ENCODE data around the gene TRIM40. TPM values are rescaled to one million over a fixed set of nuclear protein-coding genes. Genes with fewer than 3 reads are reported as not detected.

TRIM40 gene
- polyA plus RNA-seq (2013, experiment 1 of 2), result not detected
- polyA plus RNA-seq (2013, experiment 2 of 2), result not detected

GRCh38 chr6:30135757-30136156 is at the start of gene TRIM40:
Gene TRIM40, plus strand, starts transcription at chr6:30136140. Its CDS starts 897 bp downstream, at chr6:30137037.
- Histone ChIP-seq H3K9me3 (ENCODE audit: insufficient read depth, low read depth, low read length) (no peaks in the 10 kb centered on the region), H3K9ac (ENCODE audit: low read depth, low read length) (no peak within 1 kb of the TSS), H3K4me3 (ENCODE audit: low read length) (no peak within 1 kb of the TSS), H3K27ac (ENCODE audit: low read depth, low read length) (no peak within 1 kb of the TSS), H3K4me1 (ENCODE audit: insufficient read depth, low read length) (no peaks in the 10 kb centered on the region), H3K36me3 (ENCODE audit: insufficient read depth, low read length) (no peaks in the 10 kb centered on the region), H3K27me3 (ENCODE audit: insufficient read depth, low read length) (peaks cover 37% of the 10 kb centered on the region)
- 79% methylated on average over 4 of the region's 4 CpGs for WGBS

- no peak overlapping the region for H3K9ac ChIP-seq (ENCODE audit: low read depth, low read length)
- WGBS, result 87% methylated on average over 5 of the region's 5 CpGs
- H3K9me3 ChIP-seq (ENCODE audit: insufficient read depth, low read depth, low read length), result no peaks in the 10 kb centered on the region; the same call in 1 of the 2 replicates
- H3K27ac ChIP-seq (ENCODE audit: low read depth, low read length), result no peak overlapping the region
- no peaks in the 10 kb centered on the region for H3K4me1 ChIP-seq (ENCODE audit: insufficient read depth, low read length)
- H3K27me3 ChIP-seq (ENCODE audit: insufficient read depth, low read length), result peaks cover 31% of the 10 kb centered on the region
- H3K4me3 ChIP-seq (ENCODE audit: low read length), result no peak overlapping the region
- no peaks in the 10 kb centered on the region for H3K36me3 ChIP-seq (ENCODE audit: insufficient read depth, low read length)
Measured at GRCh38 chr6:30087876-30088275, 48.1 kb upstream of the TRIM40 start.

GRCh38 chr6:30091577-30092381 is 44.2 kb upstream of the TRIM40 start:
- H3K27me3 ChIP-seq (ENCODE audit: insufficient read depth, low read length), result peaks cover 58% of the 10 kb centered on the region
- no peaks in the 10 kb centered on the region for H3K36me3 ChIP-seq (ENCODE audit: insufficient read depth, low read length)
- no peak overlapping the region for H3K4me3 ChIP-seq (ENCODE audit: low read length)
- 78% methylated on average over 11 of the region's 11 CpGs for WGBS
- no peaks in the 10 kb centered on the region; the same call in 1 of the 2 replicates for H3K9me3 ChIP-seq (ENCODE audit: insufficient read depth, low read depth, low read length)
- H3K9ac ChIP-seq (ENCODE audit: low read depth, low read length), result no peak overlapping the region
- no peak overlapping the region for H3K27ac ChIP-seq (ENCODE audit: low read depth, low read length)
- H3K4me1 ChIP-seq (ENCODE audit: insufficient read depth, low read length), result no peaks in the 10 kb centered on the region

GRCh38 chr6:30092852-30093543 is 42.9 kb upstream of the TRIM40 start:
- Histone ChIP-seq H3K9ac (ENCODE audit: low read depth, low read length) (no peak overlapping the region), H3K27ac (ENCODE audit: low read depth, low read length) (no peak overlapping the region), H3K27me3 (ENCODE audit: insufficient read depth, low read length) (peaks cover 70% of the 10 kb centered on the region), H3K4me3 (ENCODE audit: low read length) (no peak overlapping the region), H3K36me3 (ENCODE audit: insufficient read depth, low read length) (no peaks in the 10 kb centered on the region), H3K9me3 (ENCODE audit: insufficient read depth, low read depth, low read length) (no peaks in the 10 kb centered on the region), H3K4me1 (ENCODE audit: insufficient read depth, low read length) (no peaks in the 10 kb centered on the region)
- 80% methylated on average over 5 of the region's 6 CpGs for WGBS

- H3K27ac ChIP-seq (ENCODE audit: low read depth, low read length), result no peak overlapping the region
- H3K4me1 ChIP-seq (ENCODE audit: insufficient read depth, low read length), result no peaks in the 10 kb centered on the region
- no peaks in the 10 kb centered on the region for H3K36me3 ChIP-seq (ENCODE audit: insufficient read depth, low read length)
- WGBS, result 94% methylated on average over 3 of the region's 5 CpGs
- no peak overlapping the region for H3K9ac ChIP-seq (ENCODE audit: low read depth, low read length)
- peaks cover 75% of the 10 kb centered on the region for H3K27me3 ChIP-seq (ENCODE audit: insufficient read depth, low read length)
- no peaks in the 10 kb centered on the region for H3K9me3 ChIP-seq (ENCODE audit: insufficient read depth, low read depth, low read length)
- H3K4me3 ChIP-seq (ENCODE audit: low read length), result no peak overlapping the region
Measured at GRCh38 chr6:30093951-30094661, 41.8 kb upstream of the TRIM40 start.

GRCh38 chr6:30096829-30097228 is 39.1 kb upstream of the TRIM40 start:
- no peak overlapping the region for H3K27ac ChIP-seq (ENCODE audit: low read depth, low read length)
- H3K4me1 ChIP-seq (ENCODE audit: insufficient read depth, low read length), result peaks cover 16% of the 10 kb centered on the region

GRCh38 chr6:30097902-30098768 is 37.8 kb upstream of the TRIM40 start:
- Histone ChIP-seq H3K27ac (ENCODE audit: low read depth, low read length) (no peak overlapping the region), H3K27me3 (ENCODE audit: insufficient read depth, low read length) (peaks cover 88% of the 10 kb centered on the region)
- WGBS, result 86% methylated on average over 4 of the region's 4 CpGs

More at GRCh38 chr6:30096829-30097228, 39.1 kb upstream of the TRIM40 start:
- no peak overlapping the region for H3K4me3 ChIP-seq (ENCODE audit: low read length)
- peaks cover 82% of the 10 kb centered on the region for H3K27me3 ChIP-seq (ENCODE audit: insufficient read depth, low read length)
- H3K36me3 ChIP-seq (ENCODE audit: insufficient read depth, low read length), result no peaks in the 10 kb centered on the region
- 67% methylated on average over 1 of the region's 1 CpG for WGBS
- no peak overlapping the region for H3K9ac ChIP-seq (ENCODE audit: low read depth, low read length)
- no peaks in the 10 kb centered on the region for H3K9me3 ChIP-seq (ENCODE audit: insufficient read depth, low read depth, low read length)

GRCh38 chr6:30100154-30100553 is 35.8 kb upstream of the TRIM40 start:
- peaks cover 94% of the 10 kb centered on the region for H3K27me3 ChIP-seq (ENCODE audit: insufficient read depth, low read length)
- 22% methylated on average over 6 of the region's 8 CpGs for WGBS
- no peak overlapping the region for H3K9ac ChIP-seq (ENCODE audit: low read depth, low read length)
- H3K27ac ChIP-seq (ENCODE audit: low read depth, low read length), result no peak overlapping the region
- H3K4me3 ChIP-seq (ENCODE audit: low read length), result peak overlapping the region; percentile 51
- H3K4me1 ChIP-seq (ENCODE audit: insufficient read depth, low read length), result peaks cover 16% of the 10 kb centered on the region
- H3K9me3 ChIP-seq (ENCODE audit: insufficient read depth, low read depth, low read length), result no peaks in the 10 kb centered on the region
- no peaks in the 10 kb centered on the region for H3K36me3 ChIP-seq (ENCODE audit: insufficient read depth, low read length)

More at GRCh38 chr6:30097902-30098768, 37.8 kb upstream of the TRIM40 start:
- no peak overlapping the region for H3K4me3 ChIP-seq (ENCODE audit: low read length)
- no peaks in the 10 kb centered on the region for H3K9me3 ChIP-seq (ENCODE audit: insufficient read depth, low read depth, low read length)
- no peak overlapping the region for H3K9ac ChIP-seq (ENCODE audit: low read depth, low read length)
- H3K36me3 ChIP-seq (ENCODE audit: insufficient read depth, low read length), result no peaks in the 10 kb centered on the region
- peaks cover 16% of the 10 kb centered on the region for H3K4me1 ChIP-seq (ENCODE audit: insufficient read depth, low read length)

GRCh38 chr6:30100585-30101443 is 35.1 kb upstream of the TRIM40 start:
- H3K4me3 ChIP-seq (ENCODE audit: low read length), result peak overlapping the region; percentile 51
- peaks cover 96% of the 10 kb centered on the region for H3K27me3 ChIP-seq (ENCODE audit: insufficient read depth, low read length)
- no peak overlapping the region for H3K27ac ChIP-seq (ENCODE audit: low read depth, low read length)
- WGBS, result 4% methylated on average over 47 of the region's 47 CpGs
- no peaks in the 10 kb centered on the region for H3K36me3 ChIP-seq (ENCODE audit: insufficient read depth, low read length)
- no peak overlapping the region for H3K9ac ChIP-seq (ENCODE audit: low read depth, low read length)
- no peaks in the 10 kb centered on the region for H3K9me3 ChIP-seq (ENCODE audit: insufficient read depth, low read depth, low read length)
- H3K4me1 ChIP-seq (ENCODE audit: insufficient read depth, low read length), result peaks cover 16% of the 10 kb centered on the region

Measured in HUES64 (cell line).